CD4-positive, alpha-beta T cell treated with Interleukin-4 for 4 hours (primary cell): ENCODE results near the gene SAMHD1.

ENCODE experiments used
- DNase-seq: peaks from one replicate; pipeline ENCODE4 v3.0.0-alpha.2; 2020

SAMHD1 gene

GRCh38 chr20:36871640-36872570 is 79.6 kb downstream of the SAMHD1 start:
- no peak for DNase-seq

DNA sequence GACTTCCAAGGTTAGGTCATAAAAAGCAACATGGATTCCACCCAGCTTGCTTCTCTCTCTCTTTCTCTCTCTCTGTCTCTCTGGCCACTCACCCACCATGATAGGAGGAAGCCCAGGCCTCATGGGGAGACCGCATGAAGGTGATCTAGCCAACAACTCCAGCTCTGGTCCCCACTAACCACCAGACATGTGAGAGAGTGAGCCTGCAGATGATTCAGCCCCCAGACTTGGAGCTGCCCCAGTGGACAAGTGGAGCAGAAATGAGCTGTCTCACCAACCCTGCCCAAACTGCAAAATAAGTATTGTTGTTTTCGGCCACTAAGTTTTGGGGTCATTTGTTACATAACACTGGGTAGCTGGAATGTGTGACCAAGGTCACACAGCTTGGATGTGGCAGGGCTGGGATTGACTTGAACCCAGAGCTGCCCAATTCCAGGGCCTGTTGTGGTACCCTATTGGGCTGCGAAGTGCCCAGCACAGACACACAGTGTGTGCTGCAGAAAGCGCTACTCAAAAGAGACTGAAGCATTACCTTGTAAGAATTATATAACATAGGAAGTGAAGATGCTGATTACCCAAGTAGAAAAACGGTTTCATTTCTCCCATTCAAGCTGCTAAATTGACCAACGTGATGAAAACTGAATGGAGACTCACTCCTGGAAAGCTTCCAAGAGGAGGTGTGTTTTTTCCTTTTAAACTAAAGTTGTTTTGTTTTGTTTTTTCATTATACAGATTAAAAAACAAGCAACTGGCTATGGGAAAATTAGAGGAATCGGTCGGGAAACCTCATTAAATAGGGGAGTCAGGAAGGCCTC is 84.6 kb downstream of the SAMHD1 start:
- DNase-seq, result no peak

- DNase-seq, result no peak
Observed at GRCh38 chr20:36866164-36866563, 85.3 kb downstream of the SAMHD1 start.

DNA sequence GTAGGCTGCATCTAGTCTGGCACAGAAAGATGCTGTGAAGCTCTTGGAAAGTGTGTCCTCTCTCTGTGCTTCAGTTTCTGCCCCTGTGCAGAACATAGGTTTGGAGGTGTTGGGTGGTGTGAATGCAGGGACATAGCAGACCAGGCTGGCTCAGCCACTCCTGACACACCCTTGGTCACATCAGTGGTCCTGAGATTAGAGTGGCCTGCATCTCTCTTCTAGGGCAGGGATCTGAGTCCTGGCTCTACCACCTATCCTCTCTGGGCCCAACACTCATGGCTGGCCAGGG is 85.7 kb downstream of the SAMHD1 start:
- no peak for DNase-seq

DNA sequence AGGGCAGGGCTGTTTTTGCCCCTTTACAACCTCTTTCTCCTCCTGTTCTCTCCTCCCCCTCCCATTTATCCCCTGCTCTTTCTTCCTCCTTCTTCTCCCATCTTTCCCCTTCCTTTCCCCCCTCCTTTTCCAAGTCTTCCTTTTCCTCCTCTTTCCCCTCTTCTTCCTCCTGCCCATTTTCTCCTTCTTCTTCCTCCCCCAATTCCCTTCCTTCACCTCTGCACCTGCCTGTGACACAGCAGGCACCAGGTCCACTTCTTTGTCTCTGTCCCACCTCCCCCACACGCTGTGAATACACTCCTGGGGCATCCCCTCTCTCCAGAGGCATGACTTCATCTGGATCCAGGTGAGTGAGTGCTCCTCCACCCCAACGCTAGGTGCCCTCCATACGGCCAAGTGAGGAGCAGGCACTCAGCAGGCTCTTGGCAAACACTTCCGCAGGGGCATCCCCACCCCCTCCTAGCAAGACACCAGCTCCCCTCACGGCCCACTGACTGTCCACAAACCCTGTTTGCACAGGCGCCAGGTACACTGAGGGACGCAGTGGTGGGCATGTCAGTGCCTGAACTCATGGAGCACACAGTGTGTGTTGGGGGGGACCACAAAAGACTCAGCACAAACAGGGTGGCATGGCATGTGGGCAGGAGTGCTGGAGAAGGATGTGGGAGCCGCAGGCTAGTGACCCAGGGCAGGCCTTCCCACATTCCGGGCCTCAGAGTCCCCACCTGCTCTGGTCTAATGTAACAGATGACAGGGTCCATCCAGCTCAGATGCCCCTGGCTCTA is 86.2 kb downstream of the SAMHD1 start:
- no peak for DNase-seq

DNA sequence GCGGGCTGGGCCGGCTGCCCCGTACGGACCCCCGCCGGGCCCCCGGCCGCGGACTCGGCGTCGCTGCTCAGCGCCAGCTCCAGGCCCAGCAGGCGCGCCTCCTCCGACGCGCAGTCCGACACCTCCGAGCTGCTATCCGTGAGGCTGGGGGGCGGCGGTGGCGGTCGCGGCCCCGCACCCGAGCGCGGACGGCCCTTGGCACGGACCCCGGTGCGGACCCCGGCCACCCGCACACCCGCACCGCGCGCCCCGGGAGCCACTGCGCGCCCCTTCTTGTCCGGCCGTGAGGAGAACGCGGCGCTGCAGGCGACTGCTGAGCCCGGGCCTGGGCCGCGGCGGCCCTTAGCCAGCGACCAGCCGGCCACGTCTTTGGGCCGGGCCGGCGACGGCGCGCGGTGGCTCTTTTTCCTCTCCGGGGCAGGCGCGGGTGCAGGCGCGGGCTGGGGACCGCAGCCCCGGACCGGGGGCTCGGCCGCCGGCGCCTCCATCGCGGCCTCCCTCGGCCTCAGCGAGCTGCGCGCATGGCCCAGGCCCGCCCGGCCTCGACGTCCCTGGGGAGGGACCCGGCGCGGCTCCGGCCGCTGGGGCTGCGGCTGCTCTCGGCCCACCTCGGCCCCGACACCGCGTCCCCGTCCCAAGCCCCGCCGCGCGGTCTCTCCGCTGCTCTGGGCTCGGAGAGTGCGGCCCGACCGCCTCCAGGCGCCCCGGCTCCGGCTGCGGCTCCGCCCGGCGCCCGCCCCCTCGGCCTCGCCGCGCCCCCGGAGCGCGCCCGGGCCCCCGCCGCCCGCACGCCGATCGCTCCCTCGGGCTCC is 88.4 kb downstream of the SAMHD1 start:
- DNase-seq, result no peak

- no peak for DNase-seq
Observed at GRCh38 chr20:36861875-36862801, 89.4 kb downstream of the SAMHD1 start.

- DNase-seq, result no peak
Observed at GRCh38 chr20:36861625-36861874, 90.0 kb downstream of the SAMHD1 start.

GRCh38 chr20:36860811-36861624 is 90.5 kb downstream of the SAMHD1 start:
- no peak for DNase-seq

DNA sequence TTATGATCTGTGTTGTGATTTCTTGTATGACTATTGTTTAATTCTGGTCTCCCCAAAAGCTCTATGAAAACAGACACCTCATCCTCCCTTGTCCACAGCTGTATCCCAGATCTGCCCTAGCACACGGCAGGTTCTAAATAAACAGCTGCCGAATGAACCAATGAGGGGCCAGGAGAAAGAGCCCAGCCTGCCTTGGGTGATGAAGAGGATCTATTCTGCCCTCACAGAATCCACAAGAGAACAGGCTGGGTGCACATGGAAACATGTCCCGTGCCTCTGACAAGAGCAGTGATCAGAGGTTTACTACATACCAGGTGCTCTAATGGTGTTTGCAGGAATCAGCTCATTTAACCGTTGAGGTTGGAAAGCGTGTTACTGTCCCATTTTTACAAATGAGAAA is 91.2 kb downstream of the SAMHD1 start:
- DNase-seq, result no peak

DNA sequence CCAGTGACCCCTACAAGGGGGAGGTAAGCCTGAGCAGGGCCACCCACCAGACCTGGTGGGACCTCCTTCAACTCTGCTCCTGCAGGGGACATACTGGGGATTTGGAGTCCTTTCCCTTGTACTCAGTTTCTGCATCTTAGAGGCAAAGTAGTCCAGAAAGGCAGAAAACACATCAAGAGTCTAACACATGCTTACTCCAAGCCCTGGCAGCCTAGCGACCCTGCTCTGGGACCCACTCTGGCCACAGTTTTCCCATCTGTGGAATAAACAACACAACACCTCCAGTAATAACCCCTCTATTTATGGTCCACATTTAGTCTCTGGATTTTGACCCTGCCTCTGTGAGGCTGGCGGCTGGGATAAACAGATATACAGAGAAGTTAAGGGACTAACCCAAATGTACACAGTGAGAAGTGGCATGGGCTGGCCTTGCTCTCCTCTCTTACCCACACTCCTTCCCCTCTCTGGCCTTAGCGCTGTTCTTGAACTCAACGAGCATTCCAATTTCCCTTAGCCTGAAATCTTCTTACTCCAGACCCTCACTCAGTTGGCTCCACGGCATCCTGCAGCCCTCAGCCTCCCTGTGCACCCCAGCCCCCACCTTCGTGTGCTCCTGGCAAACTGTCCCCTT is 91.7 kb downstream of the SAMHD1 start:
- no peak for DNase-seq

- DNase-seq, result no peak
Observed at GRCh38 chr20:36859282-36859555, 92.3 kb downstream of the SAMHD1 start.

DNA sequence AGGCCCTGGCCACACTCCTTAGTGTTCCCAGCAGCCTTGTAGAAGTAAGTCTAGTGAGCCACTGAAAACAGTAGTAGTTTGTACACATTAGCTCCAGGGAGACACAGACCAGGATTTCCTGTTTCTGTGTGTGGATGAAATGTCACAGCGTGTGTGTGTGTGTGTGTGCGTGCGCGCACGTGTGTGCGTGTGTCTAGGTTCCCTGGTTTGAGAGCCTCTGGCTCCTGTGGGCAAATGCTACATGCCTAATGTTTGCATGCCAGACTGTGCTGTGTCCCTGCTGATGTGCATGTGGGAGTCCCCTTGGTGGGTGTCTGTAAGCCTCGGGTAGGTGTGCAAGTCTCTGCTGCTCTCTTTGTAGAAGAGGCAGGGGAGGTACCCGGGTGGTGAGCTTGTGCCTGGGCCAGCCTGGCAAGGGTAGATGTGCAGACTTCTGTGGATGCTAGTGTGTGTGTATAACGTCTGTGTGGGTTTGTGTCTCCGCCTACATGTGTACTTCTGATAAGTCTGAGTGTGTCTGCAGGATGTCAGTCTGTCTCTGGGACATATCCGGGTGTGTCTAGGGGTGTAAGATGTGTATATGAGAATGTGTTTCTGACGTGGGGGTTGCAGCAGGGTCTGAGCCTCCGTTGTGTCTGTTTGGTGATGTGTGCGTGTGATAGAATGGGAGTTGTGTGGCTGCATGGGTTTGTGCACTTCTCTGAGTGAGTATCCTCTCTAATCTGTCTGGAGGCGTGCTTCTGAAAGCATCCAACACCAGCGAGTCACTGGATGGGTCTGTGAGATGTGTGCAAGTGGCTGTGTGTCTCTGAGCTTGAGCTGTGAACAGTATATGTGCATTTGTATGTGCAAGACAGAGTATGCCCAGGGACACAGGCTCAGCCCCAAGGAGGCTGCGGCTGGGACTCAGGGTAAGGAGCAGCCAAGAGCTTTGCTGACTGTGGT is 94.5 kb downstream of the SAMHD1 start:
- DNase-seq, result peak; percentile 27

DNA sequence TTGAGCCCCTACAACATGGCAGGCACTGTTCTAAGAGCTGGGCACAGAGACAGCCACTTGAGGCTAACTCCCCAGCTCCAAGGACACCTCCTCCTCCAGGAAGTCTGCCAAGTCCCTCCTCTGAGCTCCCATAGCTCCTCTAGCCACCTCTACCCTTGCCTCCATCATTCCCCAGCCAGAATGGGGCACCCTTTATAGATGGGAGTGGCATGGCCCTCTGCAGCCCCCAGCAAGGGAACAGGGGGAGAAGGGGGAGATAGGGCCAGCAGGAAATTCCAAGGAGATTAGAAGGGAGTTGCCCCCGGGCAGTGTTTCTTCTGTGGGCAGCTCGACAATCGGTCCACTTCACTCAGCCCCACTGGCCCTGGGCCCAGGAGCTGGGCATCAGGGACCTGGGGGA is 95.3 kb downstream of the SAMHD1 start:
- DNase-seq, result no peak

DNA sequence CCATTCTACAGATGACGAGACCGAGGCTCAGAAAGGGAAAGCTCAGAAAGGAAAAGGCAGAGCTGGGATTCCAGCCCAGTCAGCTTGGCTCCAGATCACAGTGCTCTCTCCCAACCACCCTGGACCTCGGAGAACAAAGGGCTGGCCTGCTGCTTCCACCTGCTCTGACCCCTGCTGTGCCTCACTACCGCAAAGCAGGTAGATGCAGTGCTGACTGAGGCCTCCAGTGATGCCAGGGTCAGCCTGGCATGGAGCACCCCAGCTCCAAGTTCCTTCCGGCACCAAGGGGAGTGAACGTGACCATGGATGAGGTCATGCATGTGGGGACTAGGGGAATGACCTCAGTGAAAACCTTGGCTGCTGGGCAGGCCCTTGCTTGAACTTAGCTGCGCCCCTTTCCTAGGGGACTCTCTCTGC is 96.3 kb downstream of the SAMHD1 start:
- DNase-seq, result no peak

GRCh38 chr20:36854348-36855240 is 96.9 kb downstream of the SAMHD1 start:
- no peak for DNase-seq

DNA sequence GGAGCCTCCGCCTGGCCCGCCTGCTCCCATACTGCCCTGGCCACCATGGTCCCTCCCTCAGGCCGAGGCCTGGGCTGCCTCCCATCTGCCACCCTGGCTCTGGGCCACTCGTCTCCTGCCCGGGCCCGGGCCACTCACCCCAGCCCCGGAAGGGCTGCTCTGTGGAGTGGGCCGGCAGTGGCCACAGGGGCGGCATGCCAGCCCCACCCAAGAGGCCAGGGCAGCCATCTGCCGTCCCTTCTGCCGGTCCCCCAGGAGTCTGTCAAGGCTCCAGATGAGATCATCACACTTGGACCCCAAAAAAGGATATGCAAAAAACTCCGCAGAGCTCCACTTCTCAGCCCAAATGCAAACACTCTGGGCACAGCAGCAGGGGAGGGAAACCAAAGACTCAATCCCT is 99.3 kb downstream of the SAMHD1 start:
- DNase-seq, result no peak

DNA sequence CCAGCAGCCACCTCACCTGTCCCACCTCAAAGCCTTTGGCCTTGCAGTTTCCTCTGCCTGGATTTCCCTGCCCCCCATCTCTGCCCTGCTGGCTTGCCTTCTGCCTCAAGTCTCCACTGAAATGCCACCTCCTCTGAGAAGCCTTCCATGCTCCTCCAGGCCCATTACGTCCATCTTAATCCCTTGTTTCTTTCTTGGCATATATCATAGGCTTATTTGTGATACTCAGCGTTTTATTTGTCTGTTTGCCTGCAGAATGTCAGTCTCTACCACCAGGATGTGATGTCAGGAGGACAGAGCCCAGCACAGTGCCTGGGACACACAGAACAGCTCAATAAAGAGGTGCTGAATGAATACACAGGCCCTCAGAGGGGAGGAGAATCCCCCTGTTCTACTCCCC is 100.0 kb downstream of the SAMHD1 start:
- DNase-seq, result no peak
